K562 (cell line): ENCODE results near the gene PRKCQ. TPM values are rescaled to one million over a fixed set of nuclear protein-coding genes. Genes with fewer than 3 reads are reported as not detected.

Experiments used
- ATAC-seq: fragments of 200-7000 bp; cut with Tn5 transposase; 3 replicates; pipeline ENCODE4 v1.9.1; 2020; ENCODE audit warnings: moderate library complexity
- BruUV-seq: library from RNA; stranded (reverse); fragments of 400-500 nt; replicated peaks from 2 replicates; lab custom pipeline; 2021; lab: Mats Ljungman, UMichigan
- CTCF ChIA-PET: fragments of 300-600 bp; formaldehyde crosslinking; extraction: SDS; loops from one replicate; lab custom pipeline; 2021; ENCODE audit warnings: low intra/inter-chr PET ratio; lab: Yijun Ruan, JAX
- POLR2A ChIA-PET: fragments of 300-600, 350-650 bp; sonication (Branson Sonifier 250); formaldehyde crosslinking; extraction: SDS; loops from one replicate; lab custom pipeline; 2021; ENCODE audit warnings: antibody characterized with exemption, inconsistent platforms; lab: Yijun Ruan, JAX
- DNase-seq, 4 experiments: peaks; one replicate each; pipeline versions ENCODE4 v3.0.0 to v3.0.0-alpha.2; 2011 to 2018; ENCODE audit warnings: low spot score in 3 of 4, mixed read lengths in 3 of 4; ENCODE audit errors: extremely low read depth in 1 of 4
- FAIRE-seq: peaks from 2 replicates; lab custom pipeline; 2011; peaks lifted over from hg19 to GRCh38; lab: Jason Lieb, UNC
- H2AFZ ChIP-seq: 2 replicates; pipeline ENCODE4 v1.6.0; 2011; ENCODE audit warnings: low read depth, low read length, control low read depth, inconsistent platforms
- H3K27ac ChIP-seq: fragments of 200-600 bp; 3 replicates; pipeline ENCODE4 v1.8.0; 2011; ENCODE audit warnings: low read depth, mild to moderate bottlenecking, control low read depth, inconsistent platforms, low read length, moderate library complexity, mixed read lengths; ENCODE audit errors: extremely low read depth
- H3K27me3 ChIP-seq, 2 experiments: fragments of 300-600 bp in 1 of 2; 2 replicates in 1 of 2; 3 replicates in 1 of 2; pipeline versions ENCODE4 v1.6.0 to v1.8.0; 2011; ENCODE audit warnings: inconsistent platforms in 2 of 2, low read length in 2 of 2, mild to moderate bottlenecking in 1 of 2, mixed read lengths in 1 of 2, moderate library complexity in 1 of 2; ENCODE audit not compliant: control insufficient read depth in 2 of 2, insufficient read depth in 2 of 2
- H3K36me3 ChIP-seq: fragments of 300-600 bp; 3 replicates; pipeline ENCODE4 v1.8.0; 2011; ENCODE audit warnings: mild to moderate bottlenecking, low read length, inconsistent platforms; ENCODE audit not compliant: control insufficient read depth, insufficient read depth
- H3K4me1 ChIP-seq, 2 experiments: fragments of 200-600 bp in 1 of 2; replicated peaks in 1 of 2; 2 replicates in 1 of 2; 3 replicates in 1 of 2; pipeline versions ENCODE4 v1.5.1 to v1.8.0; 2011; ENCODE audit warnings: inconsistent platforms in 2 of 2, low read length in 2 of 2, mild to moderate bottlenecking in 1 of 2, mixed read lengths in 1 of 2, moderate library complexity in 1 of 2; ENCODE audit not compliant: control insufficient read depth in 2 of 2, insufficient read depth in 2 of 2
- H3K4me2 ChIP-seq: 2 replicates; pipeline ENCODE4 v1.6.1; 2011; ENCODE audit warnings: low read length, control low read depth, inconsistent platforms, mixed read lengths; ENCODE audit not compliant: insufficient read depth
- H3K4me3 ChIP-seq: fragments of 200-600 bp; sonication (generic), shearing (Covaris generic); 2 replicates; pipeline ENCODE4 v1.5.1; 2016; ENCODE audit warnings: control low read depth, inconsistent platforms
- H3K79me2 ChIP-seq: fragments of 200-600 bp; 3 replicates; pipeline ENCODE4 v1.8.0; 2011; ENCODE audit warnings: low read length, inconsistent platforms; ENCODE audit not compliant: control insufficient read depth, insufficient read depth
- H3K9ac ChIP-seq, 2 experiments: 2 replicates each; pipeline versions ENCODE4 v1.6.0 to v1.6.1; 2011; ENCODE audit warnings: low read depth in 2 of 2, low read length in 2 of 2, control low read depth in 1 of 2, inconsistent platforms in 1 of 2, mild to moderate bottlenecking in 1 of 2, mixed read lengths in 1 of 2; ENCODE audit not compliant: insufficient read depth in 1 of 2
- H3K9me1 ChIP-seq: one replicate; pipeline ENCODE4 v1.6.0; 2011; ENCODE audit warnings: inconsistent platforms, mild to moderate bottlenecking, low read length, moderate library complexity; ENCODE audit not compliant: control insufficient read depth, insufficient read depth
- H3K9me3 ChIP-seq: replicated peaks from 2 replicates; pipeline ENCODE4 v1.5.1; 2011; ENCODE audit warnings: low read depth, low read length, inconsistent platforms; ENCODE audit not compliant: control insufficient read depth, insufficient read depth
- H4K20me1 ChIP-seq: replicated peaks from 2 replicates; pipeline ENCODE4 v1.6.1; 2011; ENCODE audit warnings: low read length, inconsistent platforms, mixed read lengths; ENCODE audit not compliant: control insufficient read depth, insufficient read depth
- ARID3A ChIP-seq: IDR thresholded peaks from 2 replicates; pipeline ENCODE4 v1.6.1; 2012; ENCODE audit warnings: low read depth, low read length, improper control_type of control experiment, borderline replicate concordance
- ELK3 ChIP-seq: fragments of 450-650 bp; formaldehyde crosslinking; IDR thresholded peaks from 2 replicates; pipeline ENCODE4 v1.4.0; 2020; ENCODE audit warnings: mild to moderate bottlenecking
- FOSL1 ChIP-seq: fragments of 200-800 bp; sonication (Bioruptor generic); conservative IDR thresholded peaks from 2 replicates; pipeline ENCODE4 v1.6.1; 2016; ENCODE audit warnings: missing genetic modification characterization, missing compliant biosample characterization
- GTF3C2 ChIP-seq: IDR thresholded peaks from 3 replicates; pipeline ENCODE4 v1.6.1; 2011; ENCODE audit warnings: borderline replicate concordance, mild to moderate bottlenecking, moderate library complexity; ENCODE audit not compliant: insufficient read length; ENCODE audit errors: extremely low read depth
- JUND ChIP-seq, 2 experiments: IDR thresholded peaks; 2 replicates in 1 of 2; 3 replicates in 1 of 2; pipeline ENCODE4 v1.6.1; 2011; ENCODE audit warnings: borderline replicate concordance in 2 of 2, low read depth in 2 of 2, low read length in 2 of 2, improper control_type of control experiment in 1 of 2, missing biosample characterization in 1 of 2, missing genetic modification characterization in 1 of 2, missing genetic modification reagents in 1 of 2
- MEIS2 ChIP-seq: fragments of 450-650 bp; IDR thresholded peaks from 2 replicates; pipeline ENCODE4 v1.6.1; 2014; ENCODE audit warnings: mild to moderate bottlenecking; ENCODE audit not compliant: partially characterized antibody
- NR4A1 ChIP-seq, 2 experiments: fragments of 250-450 bp in 1 of 2; fragments of 450-650 bp in 1 of 2; sonication (Bioruptor Pico) in 1 of 2; IDR thresholded peaks; 2 replicates each; pipeline versions ENCODE4 v1.4.0 to v1.6.1; 2016 to 2020; ENCODE audit warnings: mild to moderate bottlenecking in 2 of 2, missing compliant biosample characterization in 1 of 2, missing genetic modification characterization in 1 of 2, moderate library complexity in 1 of 2
- TRIM24 ChIP-seq, 2 experiments: fragments of 450-650 bp; IDR thresholded peaks; 2 replicates each; pipeline ENCODE4 v1.6.1; 2016
- ZNF551 ChIP-seq: fragments of 250-450 bp; sonication (Bioruptor Pico); IDR thresholded peaks from 2 replicates; pipeline ENCODE4 v1.5.0; 2021; ENCODE audit warnings: mild to moderate bottlenecking, moderate library complexity
- WGBS: fragments of 100-300 bp; shearing (Covaris generic); methylation state at CpG from one replicate; pipeline ENCODE4 v1.1.6; 2016; ENCODE audit warnings: low coverage, mixed read lengths; ENCODE audit not compliant: insufficient coverage; ENCODE audit errors: missing lambda C conversion rate; 5-methylcytosine and 5-hydroxymethylcytosine counted together
- in situ Hi-C: fragments of 300-500 bp; cut with MboI; formaldehyde crosslinking; loops from 4 replicates; pipeline ENCODE4 v1.15.0; 2018; ENCODE audit warnings: inconsistent platforms, mixed read lengths
- intact Hi-C: fragments of 100-400 bp; cut with micrococcal nuclease; formaldehyde crosslinking; loops from 2 replicates; pipeline ENCODE4 v1.14.2; 2022
- polyA plus RNA-seq, 8 experiments: library from polyadenylated mRNA; depleted of rRNA in 4 of 8; stranded (reverse) in 5 of 8; unstranded in 3 of 8; fragments of >200 nt; fragmentation: Nextera tagmentation in 2 of 8; fragmentation: Illumina TruSeq in 1 of 8; extraction: Ambion mirVana in 2 of 8; extraction: Trizol in 1 of 8; gene quantifications; 2 replicates each; pipeline versions ENCODE4 v1.2.1 to v1.2.3, GENCODE V29; 2011 to 2014; ENCODE audit warnings: inconsistent platforms in 1 of 8, missing spikeins in 1 of 8
- total RNA-seq, 7 experiments: library from RNA; depleted of rRNA in 6 of 7; stranded (reverse); fragments of >200 nt in 6 of 7; fragmentation: Illumina TruSeq in 2 of 7; extraction: Trizol in 2 of 7; gene quantifications; 2 replicates each; pipeline versions ENCODE4 v1.2.1 to v1.2.3, GENCODE V29; 2011 to 2021; ENCODE audit warnings: low replicate concordance in 1 of 7

PRKCQ gene
- total and polyA plus RNA-seq, 9 of the 15 experiments (the other 6 are each of a cell fraction or from before 2014, with no cell fraction given): 4.4 to 23.3 (median 14.6) TPM

GRCh38 chr10:6499974-6500373 is 80.1 kb downstream of the PRKCQ start:
- Histone ChIP-seq H3K27me3 (no peaks in the 10 kb centered on the region), H2AFZ (no peak overlapping the region), H3K79me2 (no peaks in the 10 kb centered on the region), H3K36me3 (peaks cover 19% of the 10 kb centered on the region), H3K4me2 (no peak overlapping the region)
- in situ Hi-C loops: no loop called here
- DNase-seq (no peak), FAIRE-seq (no peak)
- TF ChIP-seq NR4A1 (CRISPR knock-in tag; IDR thresholded peaks at IDR 0.05): no peak
- TF ChIP-seq NR4A1 (tag; IDR thresholded peaks at IDR 0.05): no peak
- TF ChIP-seq ELK3 (CRISPR knock-in tag): no peak
- TF ChIP-seq ZNF551 (CRISPR knock-in tag): no peak
- TF ChIP-seq, all 486 proteins: peak for 0
- H4K20me1 ChIP-seq: no peaks in the 10 kb centered on the region
- no peak overlapping the region for H3K27ac ChIP-seq
- no peak for ATAC-seq
- no TSS peak for BruUV-seq
- no peaks in the 10 kb centered on the region for H3K9me1 ChIP-seq
- CTCF ChIA-PET: no interaction called here
- H3K4me3 ChIP-seq: no peak overlapping the region
- H3K9me3 ChIP-seq: no peaks in the 10 kb centered on the region
- no peak overlapping the region for H3K9ac ChIP-seq
- POLR2A ChIA-PET: no interaction called here
- intact Hi-C loops: no loop called here
- no peaks in the 10 kb centered on the region for H3K4me1 ChIP-seq

- DNase-seq (no peak), ATAC-seq (no peak), FAIRE-seq (peak; percentile 32)
- H4K20me1 ChIP-seq: no peaks in the 10 kb centered on the region
- H2AFZ ChIP-seq: no peak overlapping the region
- POLR2A ChIA-PET: interaction anchor here (1.2 kb wide), 1 partner anchor 21 kb away, joined by 4 read pairs; no protein-coding TSS in a partner anchor
- 68% methylated on average over 2 of the region's 2 CpGs for WGBS
- H3K36me3 ChIP-seq: peaks cover 19% of the 10 kb centered on the region
- H3K4me3 ChIP-seq: no peak overlapping the region
- no peak overlapping the region for H3K27ac ChIP-seq
- H3K9ac ChIP-seq: no peak overlapping the region
- intact Hi-C loops (no loop called here), in situ Hi-C loops (no loop called here)
- no TSS peak for BruUV-seq
- no peaks in the 10 kb centered on the region for H3K9me3 ChIP-seq
- H3K4me1 ChIP-seq: no peaks in the 10 kb centered on the region
- no peaks in the 10 kb centered on the region for H3K79me2 ChIP-seq
- H3K27me3 ChIP-seq: no peaks in the 10 kb centered on the region
- H3K4me2 ChIP-seq: no peak overlapping the region
- CTCF ChIA-PET: no interaction called here
- H3K9me1 ChIP-seq: no peaks in the 10 kb centered on the region
- TF ChIP-seq FOSL1 (tag): peak; percentile 45; the same call in 1 of the 2 replicates
- TF ChIP-seq GTF3C2: no peak
- peak; percentile 14 for TF ChIP-seq MEIS2
- TF ChIP-seq ARID3A: no peak
- TF ChIP-seq TRIM24 (IDR thresholded peaks at IDR 0.05): no peak
- TF ChIP-seq JUND (IDR thresholded peaks at IDR 0.05; ENCODE audit: borderline replicate concordance, low read depth, low read length): peak; percentile 18; the same call in 1 of the 2 replicates
- no peak for TF ChIP-seq JUND (tag; IDR thresholded peaks at IDR 0.05; ENCODE audit: borderline replicate concordance, low read depth, low read length)
These were observed 81.3 kb downstream of the PRKCQ start for GRCh38 chr10:6498771-6499170.
